Endothelial cell of umbilical vein (primary cell): ENCODE data around the gene GPSM1. TPM values are rescaled to one million over a fixed set of nuclear protein-coding genes. Genes with fewer than 3 reads are reported as not detected.
A peak's percentile ranks its signal among the peaks of the same experiment; 100 is the strongest.

Source experiments
- BruUV-seq: library from RNA; stranded (reverse); fragments of 400-500 nt; replicated peaks from 2 replicates; lab custom pipeline; 2021; lab: Mats Ljungman, UMichigan
- CTCF ChIA-PET: fragments of 300-600, 350-600 bp; sonication (Branson Sonifier 250); formaldehyde crosslinking; loops from one replicate; lab custom pipeline; 2021; ENCODE audit warnings: antibody characterized with exemption, inconsistent platforms; lab: Charles Lee
- POLR2A ChIA-PET: fragments of 300-600, 350-600 bp; sonication (Branson Sonifier 250); formaldehyde crosslinking; loops from one replicate; lab custom pipeline; 2021; ENCODE audit warnings: antibody characterized with exemption, inconsistent platforms; lab: Charles Lee
- DNase-seq: peaks from one replicate; pipeline ENCODE4 v3.0.0-alpha.2; 2011; ENCODE audit warnings: low read depth, low spot score
- FAIRE-seq: peaks from 2 replicates; lab custom pipeline; 2011; peaks lifted over from hg19 to GRCh38; lab: Jason Lieb, UNC
- H2AFZ ChIP-seq: 2 replicates; pipeline ENCODE4 v1.6.0; 2012; ENCODE audit warnings: low read depth, low read length, control low read depth, inconsistent platforms
- H3K27ac ChIP-seq: 2 replicates; pipeline ENCODE4 v1.5.1; 2011; ENCODE audit warnings: low read depth, mild to moderate bottlenecking, control low read depth, low read length, moderate library complexity; ENCODE audit not compliant: insufficient read depth
- H3K27me3 ChIP-seq, 2 experiments: 2 replicates each; pipeline versions ENCODE4 v1.6.0 to v1.6.1; 2011; ENCODE audit warnings: low read length in 2 of 2, mixed read lengths in 1 of 2; ENCODE audit not compliant: control insufficient read depth in 2 of 2, insufficient read depth in 2 of 2
- H3K36me3 ChIP-seq, 2 experiments: 2 replicates in 1 of 2; 3 replicates in 1 of 2; pipeline ENCODE4 v1.5.1; 2011; ENCODE audit warnings: low read length in 2 of 2, mild to moderate bottlenecking in 1 of 2, moderate library complexity in 1 of 2; ENCODE audit not compliant: control insufficient read depth in 2 of 2, insufficient read depth in 2 of 2; ENCODE audit errors: extremely low read depth in 1 of 2
- H3K4me1 ChIP-seq: 3 replicates; pipeline ENCODE4 v1.5.1; 2011; ENCODE audit warnings: mild to moderate bottlenecking, low read length; ENCODE audit not compliant: control insufficient read depth, insufficient read depth; ENCODE audit errors: extremely low read depth
- H3K4me2 ChIP-seq: 2 replicates; pipeline ENCODE4 v1.6.1; 2011; ENCODE audit warnings: low read length, control low read depth, mixed read lengths; ENCODE audit not compliant: insufficient read depth
- H3K4me3 ChIP-seq, 3 experiments: fragments of 200-600 bp in 1 of 3; sonication (generic), shearing (Covaris generic) in 1 of 3; replicated peaks in 1 of 3; 2 replicates each; pipeline ENCODE4 v1.5.1; 2011 to 2016; ENCODE audit warnings: control low read depth in 3 of 3, low read length in 3 of 3, mild to moderate bottlenecking in 2 of 3, inconsistent platforms in 1 of 3, low read depth in 1 of 3, moderate library complexity in 1 of 3; ENCODE audit not compliant: insufficient read depth in 1 of 3
- H3K79me2 ChIP-seq: 2 replicates; pipeline ENCODE4 v1.6.0; 2012; ENCODE audit warnings: low read length, inconsistent platforms; ENCODE audit not compliant: control insufficient read depth, insufficient read depth
- H3K9ac ChIP-seq: replicated peaks from 2 replicates; pipeline ENCODE3; 2011; ENCODE audit warnings: low read length, control low read depth; ENCODE audit not compliant: insufficient read depth; ENCODE audit errors: extremely low read depth
- H3K9me1 ChIP-seq: replicated peaks from 3 replicates; pipeline ENCODE4 v1.6.0; 2011; ENCODE audit warnings: mild to moderate bottlenecking, low read length; ENCODE audit not compliant: control insufficient read depth, insufficient read depth; ENCODE audit errors: extremely low read depth
- H3K9me3 ChIP-seq: replicated peaks from 2 replicates; pipeline ENCODE4 v1.5.1; 2012; ENCODE audit warnings: low read length, inconsistent platforms; ENCODE audit not compliant: control insufficient read depth, insufficient read depth
- H4K20me1 ChIP-seq: replicated peaks from 2 replicates; pipeline ENCODE3; 2011; ENCODE audit warnings: mild to moderate bottlenecking, low read length; ENCODE audit not compliant: control insufficient read depth, insufficient read depth; ENCODE audit errors: extremely low read depth
- FOS ChIP-seq: IDR thresholded peaks from 2 replicates; pipeline ENCODE4 v1.6.1; 2011; ENCODE audit warnings: mild to moderate bottlenecking, low read length, moderate library complexity, borderline replicate concordance; ENCODE audit not compliant: insufficient read depth
- GATA2 ChIP-seq: IDR thresholded peaks from 2 replicates; pipeline ENCODE4 v1.7.0; 2011; ENCODE audit warnings: low read depth, mild to moderate bottlenecking, moderate library complexity, mixed read lengths, low read length; ENCODE audit not compliant: insufficient read length, insufficient read depth
- JUN ChIP-seq: IDR thresholded peaks from 2 replicates; pipeline ENCODE4 v1.6.1; 2011; ENCODE audit warnings: borderline replicate concordance, low read depth; ENCODE audit not compliant: insufficient read length, insufficient read depth
- dilution Hi-C: fragments of 300-500 bp; cut with MboI; formaldehyde crosslinking; loops from one replicate; pipeline ENCODE4 v1.15.0; 2019; ENCODE audit warnings: low sequenced_read_pairs; ENCODE audit not compliant: extremely low pct_ligation_motif_present
- intact Hi-C: fragments of 100-400 bp; cut with micrococcal nuclease; formaldehyde crosslinking; loops from one replicate; pipeline ENCODE4 v1.10.0; 2022
- polyA plus RNA-seq, 4 experiments: library from polyadenylated mRNA; depleted of rRNA in 3 of 4; stranded (reverse) in 3 of 4; unstranded in 1 of 4; fragments of >200 nt; gene quantifications; 2 replicates each; pipeline versions ENCODE4 v1.2.1 to v1.2.3, GENCODE V29; 2011 to 2012; ENCODE audit warnings: missing spikeins in 1 of 4
- total RNA-seq: library from RNA; stranded (reverse); gene quantifications from 2 replicates; pipeline ENCODE4 v1.2.3, GENCODE V29; 2021
- TF ChIP-seq, protein P1 (sequence below): IDR thresholded peaks from 2 replicates; pipeline ENCODE4 v1.6.1; 2011; ENCODE audit not compliant: insufficient read depth, insufficient read length

GPSM1 gene
- total and polyA plus RNA-seq, 2 donors (not counting 3 experiments of a cell fraction or from before 2014, with no cell fraction given): 34.6 to 47.1 TPM

DNA sequence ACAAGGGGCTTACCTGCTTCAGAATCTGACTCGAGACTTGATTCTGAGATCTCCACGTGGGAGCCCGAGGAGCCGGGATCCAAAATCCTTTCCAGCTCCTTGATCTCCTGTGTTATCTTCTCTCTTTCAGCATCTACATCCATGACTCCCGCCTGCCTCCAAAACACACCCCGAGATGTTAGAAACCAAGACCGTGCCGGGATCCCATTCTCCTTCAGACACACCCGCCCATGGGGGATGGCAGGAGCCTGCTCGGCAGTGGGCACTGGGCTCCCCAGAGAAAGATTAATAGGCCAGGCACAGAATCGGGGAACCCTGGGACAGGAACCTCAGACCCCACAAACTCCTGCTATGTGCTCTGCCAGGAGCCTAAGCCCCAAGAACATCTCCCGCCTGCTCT is 70.9 kb downstream of the GPSM1 start:
- H3K9me3 ChIP-seq: no peaks in the 10 kb centered on the region
- no peaks in the 10 kb centered on the region for H3K9me1 ChIP-seq
- no peak overlapping the region for H2AFZ ChIP-seq
- H3K36me3 ChIP-seq: peaks cover 4 to 43% of the 10 kb centered on the region in 2 experiments
- no peak overlapping the region for H3K9ac ChIP-seq
- POLR2A ChIA-PET: no interaction called here
- DNase-seq (no peak), FAIRE-seq (no peak)
- no peak overlapping the region for H3K4me3 ChIP-seq
- CTCF ChIA-PET: interaction anchor here (1.0 to 2.3 kb wide), 2 partner anchors 12 to 85 kb away, joined by 4 to 8 read pairs; partner anchors contain the start of genes ENTR1 and PMPCA
- TF ChIP-seq GATA2 (no peak), FOS (no peak), JUN (no peak)
- TF ChIP-seq, protein P1, sequence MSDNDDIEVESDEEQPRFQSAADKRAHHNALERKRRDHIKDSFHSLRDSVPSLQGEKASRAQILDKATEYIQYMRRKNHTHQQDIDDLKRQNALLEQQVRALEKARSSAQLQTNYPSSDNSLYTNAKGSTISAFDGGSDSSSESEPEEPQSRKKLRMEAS: no peak
- dilution Hi-C loops (no loop called here), intact Hi-C loops (no loop called here)
- no peaks in the 10 kb centered on the region for H3K27me3 ChIP-seq
- H3K79me2 ChIP-seq: peaks cover 22% of the 10 kb centered on the region
- BruUV-seq: no TSS peak
- H3K27ac ChIP-seq: no peak overlapping the region
- H3K4me2 ChIP-seq: no peak overlapping the region
- peaks cover 10% of the 10 kb centered on the region for H3K4me1 ChIP-seq
- H4K20me1 ChIP-seq: no peaks in the 10 kb centered on the region

DNA sequence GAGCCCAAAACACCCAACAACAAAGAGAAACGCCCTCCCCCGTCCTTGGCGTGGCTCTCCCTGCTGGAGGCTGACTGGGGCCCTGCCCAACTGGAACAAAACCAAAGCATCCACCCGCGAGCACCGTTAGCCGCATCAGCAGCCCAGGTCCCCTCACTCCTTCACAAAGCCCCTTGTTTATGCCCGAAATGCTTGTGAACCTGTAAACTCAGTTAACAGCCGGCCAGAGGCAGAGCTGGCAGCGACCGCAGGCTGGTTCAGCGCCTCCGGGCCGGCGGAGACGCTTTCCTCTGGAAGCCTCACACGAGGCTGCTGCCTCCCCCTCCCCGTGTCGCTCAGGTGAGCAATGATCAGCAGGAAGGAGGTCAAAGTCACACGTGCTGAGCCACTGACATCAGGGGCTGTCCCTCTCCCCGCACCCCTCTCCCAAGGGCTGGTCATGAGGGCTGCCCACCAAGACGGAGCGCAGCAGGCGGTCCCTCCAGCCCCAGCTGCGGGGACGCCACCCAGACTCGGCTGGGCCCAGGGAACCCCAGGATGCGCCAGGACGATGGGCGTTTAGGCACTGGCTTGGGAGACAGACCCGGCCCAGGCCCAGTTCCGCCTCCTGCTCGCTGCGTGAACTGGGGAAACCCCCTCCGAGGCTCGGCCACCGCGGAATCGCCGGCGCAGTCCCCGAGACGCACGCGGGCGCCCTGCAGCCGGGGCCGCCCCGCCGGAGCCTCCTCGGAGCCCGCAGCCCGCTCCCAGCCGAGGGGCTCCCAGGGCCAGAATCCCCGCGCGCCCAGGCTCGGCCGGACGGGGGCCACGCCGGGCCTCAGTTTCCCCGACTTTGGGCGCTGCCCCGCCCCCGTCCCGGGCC is 72.1 kb downstream of the GPSM1 start:
- Histone ChIP-seq H3K9me3 (no peaks in the 10 kb centered on the region), H3K9me1 (no peaks in the 10 kb centered on the region), H3K27ac (peak overlapping the region; percentile 27), H3K4me3 (peak overlapping the region; percentile 55 to 96 (median 62)), H2AFZ (peak overlapping the region; percentile 67), H3K27me3 (no peaks in the 10 kb centered on the region), H3K36me3 (peaks cover 4 to 40% of the 10 kb centered on the region in 2 experiments), H3K9ac (peak overlapping the region; percentile 70), H3K79me2 (peaks cover 22% of the 10 kb centered on the region), H4K20me1 (no peaks in the 10 kb centered on the region), H3K4me2 (peak overlapping the region; percentile 64), H3K4me1 (peaks cover 10% of the 10 kb centered on the region)
- intact Hi-C loops: loop anchor here (1.0 kb wide), 4 partner anchors 11 to 87 kb away; partner anchors contain the start of genes DNLZ, ENTR1 and PMPCA
- BruUV-seq: no TSS peak
- TF ChIP-seq FOS: no peak
- TF ChIP-seq, protein P1: peak; percentile 11
- peak; percentile 61 for FAIRE-seq
- dilution Hi-C loops: no loop called here
- ChIA-PET CTCF (interaction anchor here (1.0 to 2.9 kb wide), 4 partner anchors 10 to 232 kb away, joined by 3 to 8 read pairs (median 5); partner anchors contain the start of genes ENTR1 and PMPCA), POLR2A (no interaction called here)
- peak; percentile 24 for DNase-seq
